Hematopoietic multipotent progenitor cell (in vitro differentiated cells): ENCODE data around the gene HSD11B2. TPM values are rescaled to one million over a fixed set of nuclear protein-coding genes. Genes with fewer than 3 reads are reported as not detected.
A peak's percentile ranks its signal among the peaks of the same experiment; 100 is the strongest.

ENCODE experiments used
- DNase-seq, 3 donors: peaks; one replicate each; pipeline ENCODE4 v3.0.0-alpha.2; 2011 to 2015; ENCODE audit warnings: low read depth in 2 of 3, low spot score in 2 of 3
- small RNA-seq: library from RNA; depleted of rRNA; stranded (forward); fragments of <200 nt; gene quantifications from one replicate; pipeline ENCODE3, GENCODE V24; 2012
- total RNA-seq: library from RNA; depleted of rRNA; stranded (reverse); fragments of >200 nt; gene quantifications from one replicate; pipeline ENCODE4 v1.2.3, GENCODE V29; 2012

HSD11B2 gene
- total RNA-seq, 1 donor: 0.27 TPM

DNA sequence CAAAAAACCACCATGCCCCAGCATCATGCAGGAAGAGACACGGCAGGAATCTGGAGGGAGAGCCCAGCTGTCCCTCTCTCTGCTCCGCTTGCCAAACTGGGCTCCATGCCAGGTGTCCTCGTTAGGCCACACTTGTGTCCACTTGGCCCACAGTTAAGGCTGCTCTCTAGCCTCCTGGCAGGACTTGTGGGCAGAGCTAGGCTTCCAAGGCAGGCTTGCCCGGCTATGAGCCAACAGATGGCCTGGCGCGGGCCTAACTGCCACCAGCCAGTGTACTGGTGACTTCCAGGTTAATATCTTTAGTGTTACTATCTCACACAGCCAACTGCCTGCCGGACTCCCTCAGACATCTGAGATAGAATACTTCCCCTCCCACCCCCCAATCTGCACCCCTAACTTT is 39.4 kb downstream of the HSD11B2 start:
- no peak for DNase-seq

GRCh38 chr16:67471758-67472384 is 41.0 kb downstream of the HSD11B2 start:
- no peak for DNase-seq

DNA sequence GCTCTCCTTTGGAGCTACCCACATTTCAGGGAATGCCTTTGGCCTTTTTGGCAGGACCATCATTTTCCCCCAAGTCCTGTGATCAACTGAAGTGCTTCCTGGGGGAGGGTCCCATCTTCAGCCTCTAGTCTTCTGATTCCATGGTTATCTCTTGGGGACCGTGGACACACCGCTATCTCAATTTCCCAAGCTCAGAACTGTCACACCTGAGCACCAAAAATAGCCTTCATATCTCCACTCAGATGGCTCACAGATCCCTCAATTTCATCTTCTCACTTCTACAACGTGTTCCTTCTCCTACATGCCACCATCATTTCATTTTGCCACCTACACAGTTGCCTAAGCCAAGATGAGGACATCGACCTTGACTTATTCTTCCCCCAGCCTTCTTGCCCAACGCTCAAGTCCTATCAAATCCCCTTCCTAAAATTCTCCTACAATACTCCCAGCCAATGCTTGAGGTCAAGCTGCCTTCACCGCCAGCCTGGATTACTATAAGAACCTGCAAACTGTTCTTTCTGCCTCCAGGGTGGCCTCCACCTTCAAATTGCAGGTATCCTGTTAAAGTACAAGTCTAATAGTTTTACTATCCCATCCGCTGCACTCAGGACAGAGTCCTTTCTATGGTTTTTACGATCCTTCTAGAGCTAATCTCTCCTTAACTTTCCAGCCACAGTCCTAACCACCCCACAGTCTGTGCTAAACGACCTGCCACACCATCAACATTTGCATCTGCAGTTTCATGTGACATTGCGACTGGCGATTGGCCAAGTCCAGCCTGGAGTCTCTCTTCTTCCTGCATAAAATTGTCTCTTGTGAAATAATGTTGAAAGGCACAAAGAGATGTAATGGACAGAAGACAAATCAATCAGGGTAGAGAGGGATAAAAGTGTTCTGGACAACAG is 43.9 kb downstream of the HSD11B2 start:
- DNase-seq: no peak

GRCh38 chr16:67477960-67478554 is 47.1 kb downstream of the HSD11B2 start:
- no peak for DNase-seq

DNA sequence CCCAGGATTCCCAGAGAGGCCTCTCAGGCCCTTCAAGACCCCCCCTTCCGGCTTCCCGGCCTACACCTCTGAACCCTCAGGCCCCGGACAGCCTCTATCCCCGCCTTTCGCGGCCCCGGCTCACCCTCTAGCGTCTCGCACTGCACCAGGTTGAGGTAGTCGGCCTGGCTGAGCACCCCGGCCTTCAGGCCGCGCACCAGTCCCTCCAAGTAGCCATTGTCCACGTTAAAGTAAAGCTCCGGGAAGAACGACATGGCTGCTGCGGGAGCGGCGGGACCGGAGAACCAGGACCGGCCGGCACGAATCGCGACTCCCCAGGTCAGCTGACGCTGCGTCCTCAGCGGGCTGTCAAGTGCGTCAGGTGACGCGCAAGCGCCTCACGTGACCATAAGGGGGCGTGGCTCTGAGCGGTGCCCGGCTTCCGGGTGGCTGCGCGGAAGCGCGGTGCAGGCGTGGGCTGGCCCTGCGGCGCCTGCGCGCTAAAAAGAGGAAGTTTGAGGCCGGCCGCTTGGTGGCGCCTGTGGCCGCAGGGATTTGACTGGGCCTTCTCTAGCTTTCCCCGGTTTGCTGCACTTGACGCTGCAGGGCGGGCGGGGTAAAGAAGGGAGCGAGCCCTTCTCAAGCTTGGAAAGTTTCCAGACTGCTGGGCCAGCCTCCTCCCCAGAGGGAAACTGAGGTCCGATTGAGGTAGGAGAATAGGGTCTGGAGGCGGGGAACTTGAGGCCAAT is 50.1 kb downstream of the HSD11B2 start, which contains the start of gene ATP6V0D1:
Gene ATP6V0D1, minus strand, starts transcription at position 325 of the 728 bp plus-strand sequence. Its CDS starts 71 bp downstream, at position 254.
- DNase-seq: peak; percentile 98 to 99 (median 98)

GRCh38 chr16:67481561-67482232 is 50.8 kb downstream of the HSD11B2 start:
- peak in 1 of 3 donors; percentile 15 for DNase-seq

DNA sequence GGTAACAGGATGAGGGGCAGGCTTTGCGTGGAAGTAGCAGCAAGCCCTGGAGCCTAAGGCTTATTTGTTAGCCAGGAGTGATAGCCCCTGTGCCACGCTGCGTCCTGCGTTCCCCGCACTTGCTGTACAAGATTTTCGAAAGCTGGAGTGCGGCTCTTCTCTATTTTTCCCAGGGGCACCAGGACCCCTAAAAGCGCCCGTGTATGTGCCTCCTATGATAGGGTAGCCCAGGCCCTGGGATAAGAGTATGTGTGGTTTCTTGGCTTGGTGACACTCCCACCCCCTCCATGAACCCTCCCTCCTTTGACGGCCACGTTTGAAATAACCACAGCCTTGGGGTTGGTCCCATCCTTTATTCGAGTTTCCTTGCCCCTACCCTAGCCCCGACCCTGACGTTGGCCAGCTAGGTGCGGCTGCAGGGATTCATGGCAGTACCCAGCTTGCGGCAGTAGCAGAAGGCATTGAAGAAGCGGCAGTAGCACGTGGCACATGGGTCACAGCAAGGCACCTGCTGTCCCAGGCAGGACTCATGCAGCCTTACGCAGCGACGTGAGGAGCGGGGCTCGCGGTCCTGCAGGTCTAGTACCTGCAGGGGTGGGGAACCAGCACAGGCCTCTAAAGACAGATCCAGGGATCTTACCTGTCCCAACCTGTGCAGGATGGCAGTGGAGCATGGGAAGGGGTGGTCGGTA is 51.5 kb downstream of the HSD11B2 start:
- no peak for DNase-seq

DNA sequence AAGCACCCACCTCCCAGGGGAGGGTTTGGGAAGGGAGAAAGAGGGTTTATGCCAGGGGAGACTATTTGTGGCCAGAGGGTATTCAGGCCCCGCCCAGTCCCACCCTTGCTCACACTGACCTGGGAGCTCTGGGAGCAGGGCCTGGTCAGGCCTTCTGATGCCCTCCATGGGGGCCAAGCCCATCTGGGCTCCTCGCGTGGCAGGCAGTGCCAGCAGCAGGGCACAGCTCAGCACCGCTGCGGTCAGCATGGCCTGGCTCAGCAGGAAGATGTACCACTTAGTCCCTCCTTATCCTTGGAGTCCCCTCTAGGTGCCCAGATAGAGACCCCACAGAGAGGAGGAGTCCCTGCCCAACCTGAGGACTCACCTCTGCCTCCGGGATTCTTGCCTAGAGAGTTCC is 52.2 kb downstream of the HSD11B2 start, which contains the start of gene AGRP:
Gene AGRP, minus strand, starts transcription at position 398 of the 400 bp plus-strand sequence. Its CDS starts 149 bp downstream, at position 249.
- DNase-seq: no peak

DNA sequence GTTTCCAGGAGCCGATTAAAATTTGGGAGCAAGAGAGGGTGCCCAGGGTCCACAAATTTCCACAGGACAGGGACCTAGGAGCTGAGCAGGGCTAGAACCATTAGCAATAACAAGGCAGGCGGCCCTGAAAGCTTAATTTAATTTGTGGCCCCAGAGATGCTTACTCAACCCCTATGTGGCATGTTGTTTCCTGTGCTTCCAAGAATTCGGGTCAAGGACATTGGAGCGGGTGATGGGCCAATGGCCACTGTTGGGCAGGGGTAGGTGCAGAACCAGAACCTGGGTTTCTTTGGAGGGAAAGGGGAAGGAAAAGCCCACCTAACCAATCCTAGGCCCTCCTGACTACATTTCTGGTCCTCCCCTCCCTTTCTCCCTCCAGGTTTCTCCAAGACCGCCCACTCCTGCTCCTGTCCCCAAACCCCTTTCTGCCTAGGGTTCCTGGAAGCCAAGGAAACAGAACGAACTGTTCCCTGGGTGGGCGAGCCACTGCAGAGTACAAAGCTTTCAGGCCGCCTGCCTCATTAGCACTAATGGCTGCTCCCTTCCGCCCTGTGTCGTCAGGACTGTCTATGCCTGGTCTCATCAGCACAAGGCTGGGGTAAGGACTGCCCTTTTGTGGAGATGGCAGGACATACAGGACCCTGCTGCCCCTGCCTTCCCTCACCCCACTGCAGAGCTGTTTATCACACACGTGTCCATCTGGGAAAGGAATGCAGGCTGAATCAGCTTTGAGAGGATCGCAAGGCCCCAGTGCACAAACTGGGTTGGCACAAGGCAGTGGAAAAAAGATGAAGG is 53.0 kb downstream of the HSD11B2 start:
- no peak for DNase-seq

- no peak for DNase-seq
Observed at GRCh38 chr16:67486805-67487204, 55.9 kb downstream of the HSD11B2 start.

Small RNAs within 50 kb of the gene (small RNA-seq; reads per million reads assigned to genes)
- gene RNU1-123P: not detected

Other genes with a start within 250 kb of the HSD11B2 start
- gene MATCAP1, start 247.2 kb upstream of the HSD11B2 start, total RNA-seq: 12.9 TPM
- under 0.01 TPM for gene EXOC3L1, start 241.0 kb upstream of the HSD11B2 start, total RNA-seq
- gene E2F4, start 239.0 kb upstream of the HSD11B2 start, total RNA-seq: 91.8 TPM
- 1.6 TPM for gene ELMO3, start 232.0 kb upstream of the HSD11B2 start, total RNA-seq
- gene TMEM208, start 204.0 kb upstream of the HSD11B2 start, total RNA-seq: 27.5 TPM
- 45.8 TPM for gene FHOD1, start 183.6 kb upstream of the HSD11B2 start, total RNA-seq
- gene SLC9A5, start 182.1 kb upstream of the HSD11B2 start, total RNA-seq: 0.54 TPM
- 23.4 TPM for gene PLEKHG4, start 151.6 kb upstream of the HSD11B2 start, total RNA-seq
- gene KCTD19, start 104.4 kb upstream of the HSD11B2 start, total RNA-seq: 0.54 TPM
- 0.27 TPM for gene LRRC36, start 104.3 kb upstream of the HSD11B2 start, total RNA-seq
- 5.1 TPM for gene TPPP3, start 37.6 kb upstream of the HSD11B2 start, total RNA-seq
- gene ZDHHC1, start 14.6 kb upstream of the HSD11B2 start, total RNA-seq: 6.7 TPM
- gene ATP6V0D1, start 50.0 kb downstream of the HSD11B2 start, total RNA-seq: 153 TPM
- gene AGRP, start 52.4 kb downstream of the HSD11B2 start, total RNA-seq: not detected
- gene RIPOR1, start 97.7 kb downstream of the HSD11B2 start, total RNA-seq: 28.8 TPM
- gene CTCF, start 131.4 kb downstream of the HSD11B2 start, total RNA-seq: 35.3 TPM
- 46.6 TPM for gene CARMIL2, start 214.0 kb downstream of the HSD11B2 start, total RNA-seq
- 48.7 TPM for gene ACD, start 229.1 kb downstream of the HSD11B2 start, total RNA-seq
- 10.0 TPM for gene PARD6A, start 229.8 kb downstream of the HSD11B2 start, total RNA-seq
- gene ENKD1, start 235.6 kb downstream of the HSD11B2 start, total RNA-seq: 20.7 TPM
- gene C16orf86, start 235.7 kb downstream of the HSD11B2 start, total RNA-seq: 15.9 TPM